A673 (cell line): ENCODE data around the gene KRTAP5-7. TPM values are rescaled to one million over a fixed set of nuclear protein-coding genes. Genes with fewer than 3 reads are reported as not detected.
"Not testable (repeated sequence)": the region's sequence is repeated elsewhere in the genome, so short reads cannot be mapped to it uniquely, and the experiment has no call there.

Experiments
- BruUV-seq: library from RNA; stranded (reverse); fragments of 400-500 nt; replicated peaks from 2 replicates; lab custom pipeline; 2021; lab: Mats Ljungman, UMichigan
- CTCF ChIA-PET: fragments of 300-600 bp; sonication (Branson Sonifier 250); formaldehyde crosslinking; loops from one replicate; lab custom pipeline; 2022; ENCODE audit warnings: antibody characterized with exemption; lab: Charles Lee
- POLR2A ChIA-PET: fragments of 300-600 bp; sonication (Branson Sonifier 250); formaldehyde crosslinking; loops from one replicate; lab custom pipeline; 2022; ENCODE audit warnings: antibody characterized with exemption; ENCODE audit not compliant: low non-redundant PET; lab: Charles Lee
- DNase-seq: peaks from one replicate; pipeline ENCODE4 v3.0.0-alpha.2; 2015; ENCODE audit warnings: low spot score
- H3K27ac ChIP-seq: fragments of 200-600 bp; sonication (generic); 2 replicates; pipeline ENCODE4 v1.5.1; 2016; ENCODE audit warnings: mixed run types, low read depth, mild to moderate bottlenecking, mixed read lengths, antibody characterized with exemption, low read length; ENCODE audit not compliant: poor library complexity, severe bottlenecking
- H3K27me3 ChIP-seq: fragments of 200-600 bp; sonication (generic); replicated peaks from 2 replicates; pipeline ENCODE4 v1.6.1; 2017; ENCODE audit warnings: mixed run types, low read depth, mild to moderate bottlenecking, mixed read lengths, antibody characterized with exemption, low read length; ENCODE audit not compliant: insufficient read depth, poor library complexity
- H3K36me3 ChIP-seq: fragments of 200-600 bp; sonication (generic); 2 replicates; pipeline ENCODE4 v1.6.1; 2016; ENCODE audit warnings: mixed run types, mild to moderate bottlenecking, mixed read lengths, antibody characterized with exemption, low read length; ENCODE audit not compliant: insufficient read depth, poor library complexity, severe bottlenecking
- H3K4me1 ChIP-seq: fragments of 200-600 bp; sonication (generic); 2 replicates; pipeline ENCODE4 v1.6.1; 2017; ENCODE audit warnings: mixed run types, mild to moderate bottlenecking, mixed read lengths, antibody characterized with exemption, low read length; ENCODE audit not compliant: insufficient read depth, poor library complexity, severe bottlenecking
- H3K4me3 ChIP-seq: fragments of 200-600 bp; sonication (generic); 2 replicates; pipeline ENCODE4 v1.5.1; 2016; ENCODE audit warnings: low read depth, mixed run types, mild to moderate bottlenecking, mixed read lengths, low read length; ENCODE audit not compliant: poor library complexity, severe bottlenecking
- H3K9me3 ChIP-seq: fragments of 200-600 bp; sonication (generic); 2 replicates; pipeline ENCODE4 v1.6.1; 2016; ENCODE audit warnings: mixed run types, low read depth, mild to moderate bottlenecking, mixed read lengths, antibody characterized with exemption, low read length; ENCODE audit not compliant: poor library complexity, severe bottlenecking
- EZH2 ChIP-seq: fragments of 200-600 bp; sonication (generic); IDR thresholded peaks from 2 replicates; pipeline ENCODE4 v1.6.1; 2017; ENCODE audit warnings: borderline replicate concordance, low read depth, mild to moderate bottlenecking, mixed read lengths, antibody characterized with exemption, low read length; ENCODE audit not compliant: poor library complexity, severe bottlenecking
- intact Hi-C: fragments of 100-400 bp; cut with micrococcal nuclease; formaldehyde crosslinking; loops from one replicate; pipeline ENCODE4 v1.10.0; 2022; ENCODE audit not compliant: unreplicated experiment
- total RNA-seq: library from RNA; stranded (reverse); gene quantifications from 2 replicates; pipeline ENCODE4 v1.2.3, GENCODE V29; 2021
- TF ChIP-seq, protein P1 (sequence below): fragments of 300-800, 200-600 bp; sonication (generic); conservative IDR thresholded peaks from 2 replicates; pipeline ENCODE4 v1.5.1; 2017; ENCODE audit warnings: low read depth, mild to moderate bottlenecking, antibody characterized with exemption, low read length, moderate library complexity, mixed read lengths

The KRTAP5-7 gene
- total RNA-seq, 1 experiment from 2014 or later: not detected

DNA sequence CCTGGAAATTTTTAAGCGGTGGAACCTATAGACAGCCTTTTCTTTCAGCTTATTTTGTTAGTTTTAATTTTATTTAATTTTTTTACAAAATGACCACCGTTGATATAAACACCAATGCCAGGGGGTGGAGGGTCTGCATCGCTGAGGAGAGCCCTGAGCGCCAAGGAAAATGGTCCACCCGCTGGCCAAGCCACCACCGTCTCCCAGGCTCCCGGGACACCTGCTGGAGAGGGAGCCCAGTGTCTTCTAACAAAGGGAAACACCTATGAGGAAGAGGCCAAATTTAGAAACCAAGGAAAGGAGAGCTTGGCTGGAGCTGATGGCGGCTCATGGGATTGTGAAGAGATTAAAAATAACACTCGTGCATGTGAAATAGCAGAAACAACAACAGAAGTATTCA, 10.5 kb downstream of the KRTAP5-7 start:
- H3K27ac ChIP-seq: no peak overlapping the region
- H3K36me3 ChIP-seq: no peaks in the 10 kb centered on the region
- no peaks in the 10 kb centered on the region for H3K9me3 ChIP-seq
- no peak overlapping the region for H3K4me3 ChIP-seq
- H3K27me3 ChIP-seq: no peaks in the 10 kb centered on the region
- H3K4me1 ChIP-seq: no peaks in the 10 kb centered on the region
- BruUV-seq: no TSS peak
- ChIA-PET POLR2A (no interaction called here), CTCF (no interaction called here)
- no peak for DNase-seq
- TF ChIP-seq EZH2: no peak
- TF ChIP-seq, protein P1, sequence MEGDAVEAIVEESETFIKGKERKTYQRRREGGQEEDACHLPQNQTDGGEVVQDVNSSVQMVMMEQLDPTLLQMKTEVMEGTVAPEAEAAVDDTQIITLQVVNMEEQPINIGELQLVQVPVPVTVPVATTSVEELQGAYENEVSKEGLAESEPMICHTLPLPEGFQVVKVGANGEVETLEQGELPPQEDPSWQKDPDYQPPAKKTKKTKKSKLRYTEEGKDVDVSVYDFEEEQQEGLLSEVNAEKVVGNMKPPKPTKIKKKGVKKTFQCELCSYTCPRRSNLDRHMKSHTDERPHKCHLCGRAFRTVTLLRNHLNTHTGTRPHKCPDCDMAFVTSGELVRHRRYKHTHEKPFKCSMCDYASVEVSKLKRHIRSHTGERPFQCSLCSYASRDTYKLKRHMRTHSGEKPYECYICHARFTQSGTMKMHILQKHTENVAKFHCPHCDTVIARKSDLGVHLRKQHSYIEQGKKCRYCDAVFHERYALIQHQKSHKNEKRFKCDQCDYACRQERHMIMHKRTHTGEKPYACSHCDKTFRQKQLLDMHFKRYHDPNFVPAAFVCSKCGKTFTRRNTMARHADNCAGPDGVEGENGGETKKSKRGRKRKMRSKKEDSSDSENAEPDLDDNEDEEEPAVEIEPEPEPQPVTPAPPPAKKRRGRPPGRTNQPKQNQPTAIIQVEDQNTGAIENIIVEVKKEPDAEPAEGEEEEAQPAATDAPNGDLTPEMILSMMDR: no peak
- intact Hi-C loops: no loop called here

- H3K4me3 ChIP-seq, H3K9me3 ChIP-seq, POLR2A ChIA-PET, BruUV-seq, CTCF ChIA-PET, H3K27me3 ChIP-seq, H3K27ac ChIP-seq, H3K4me1 ChIP-seq, intact Hi-C loops, H3K36me3 ChIP-seq, DNase-seq: not testable (repeated sequence)
These were observed 11.1 kb downstream of the KRTAP5-7 start, which contains the start of gene KRTAP5-8 for GRCh38 chr11:71537977-71538665. Gene KRTAP5-8, plus strand, starts transcription at chr11:71538025. Its CDS starts 31 bp downstream, at chr11:71538056.

- Histone ChIP-seq H3K4me3 (no peak overlapping the region), H3K27ac (no peak overlapping the region), H3K9me3 (no peaks in the 10 kb centered on the region), H3K36me3 (no peaks in the 10 kb centered on the region), H3K4me1 (no peaks in the 10 kb centered on the region), H3K27me3 (no peaks in the 10 kb centered on the region)
- DNase-seq: no peak
- TF ChIP-seq, protein P1: no peak
- no peak for TF ChIP-seq EZH2
- ChIA-PET POLR2A (no interaction called here), CTCF (no interaction called here)
- no TSS peak for BruUV-seq
- intact Hi-C loops: no loop called here
These were observed 11.6 kb downstream of the KRTAP5-7 start for GRCh38 chr11:71538666-71538990.

DNA sequence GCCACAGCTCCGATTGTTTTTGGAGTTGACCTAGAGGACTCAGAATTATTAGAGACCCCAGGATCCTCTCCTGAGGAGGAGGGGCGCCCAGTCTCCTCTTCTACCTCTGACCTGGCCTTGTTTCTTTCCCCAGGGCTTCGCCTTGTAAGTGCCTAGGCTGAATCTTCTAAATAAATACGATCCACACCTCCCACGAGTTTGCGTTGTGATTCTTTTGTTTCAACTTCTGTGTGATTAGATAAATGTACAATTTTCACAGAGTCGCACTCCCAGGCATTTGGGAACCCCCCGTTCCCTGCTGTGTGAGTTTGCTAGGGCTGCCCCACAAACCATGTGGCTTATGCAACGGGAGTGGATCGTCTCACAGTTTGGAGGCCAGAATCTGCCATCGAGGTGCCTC, 11.9 kb downstream of the KRTAP5-7 start:
- intact Hi-C loops: no loop called here
- Histone ChIP-seq H3K4me3 (no peak overlapping the region), H3K27ac (no peak overlapping the region), H3K36me3 (no peaks in the 10 kb centered on the region), H3K27me3 (no peaks in the 10 kb centered on the region), H3K9me3 (no peaks in the 10 kb centered on the region), H3K4me1 (no peaks in the 10 kb centered on the region)
- ChIA-PET POLR2A (no interaction called here), CTCF (no interaction called here)
- no peak for DNase-seq
- BruUV-seq: no TSS peak
- TF ChIP-seq EZH2: no peak
- TF ChIP-seq, protein P1: no peak

GRCh38 chr11:71539971-71540370, 12.9 kb downstream of the KRTAP5-7 start:
- H3K4me3 ChIP-seq, intact Hi-C loops, H3K27me3 ChIP-seq, BruUV-seq, H3K4me1 ChIP-seq, H3K36me3 ChIP-seq, POLR2A ChIA-PET, DNase-seq, H3K9me3 ChIP-seq, H3K27ac ChIP-seq, CTCF ChIA-PET: not testable (repeated sequence)
